HG02840 (cell line): ENCODE results near the gene CNKSR3.

Source experiments
- ATAC-seq: cut with Tn5 transposase; IDR thresholded peaks from one replicate; pipeline ENCODE4 v1.9.1; 2021; ENCODE audit warnings: mild to moderate bottlenecking, moderate library complexity, moderate number of reproducible peaks; ENCODE audit not compliant: unreplicated experiment, low FRiP score

Gene CNKSR3

DNA sequence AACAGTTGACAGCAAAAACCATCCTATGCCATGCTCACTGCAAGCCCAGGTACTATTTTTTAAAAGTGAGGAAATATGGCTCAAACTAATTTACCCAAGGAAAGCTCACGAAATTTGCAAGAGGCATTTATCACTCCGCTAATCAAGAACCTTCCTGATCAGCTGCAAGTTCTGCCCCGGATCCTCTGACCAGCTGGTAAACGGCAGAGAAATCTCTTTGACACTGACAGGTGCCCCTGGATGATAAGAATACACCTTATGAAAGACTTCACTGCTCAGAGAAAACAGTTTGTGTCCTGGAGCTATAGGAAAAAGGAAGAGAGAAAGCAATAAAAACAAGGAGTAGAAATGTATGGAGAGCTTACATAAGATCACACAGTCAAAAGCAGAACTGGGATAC lies 6.4 kb downstream of the CNKSR3 start:
- ATAC-seq = no peak

DNA sequence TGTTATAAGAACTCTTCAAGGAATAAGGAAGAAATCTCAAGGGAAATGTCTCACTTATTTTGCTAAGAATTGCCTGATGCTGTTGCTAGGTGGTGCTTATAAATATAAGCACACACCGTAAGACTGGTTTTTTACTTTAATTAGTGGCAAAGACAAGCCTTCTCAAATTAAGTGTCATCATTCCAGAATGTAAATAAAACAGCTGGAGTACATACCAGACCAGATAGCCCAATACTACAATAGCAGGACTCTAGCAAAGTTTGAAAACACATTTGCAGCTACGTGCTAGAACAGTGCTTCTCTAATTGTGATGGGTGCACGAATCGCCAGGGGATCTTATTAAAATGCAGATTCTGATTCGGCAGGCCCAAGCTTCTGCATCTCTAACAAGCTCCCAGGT lies 6.8 kb downstream of the CNKSR3 start:
- ATAC-seq = no peak

DNA sequence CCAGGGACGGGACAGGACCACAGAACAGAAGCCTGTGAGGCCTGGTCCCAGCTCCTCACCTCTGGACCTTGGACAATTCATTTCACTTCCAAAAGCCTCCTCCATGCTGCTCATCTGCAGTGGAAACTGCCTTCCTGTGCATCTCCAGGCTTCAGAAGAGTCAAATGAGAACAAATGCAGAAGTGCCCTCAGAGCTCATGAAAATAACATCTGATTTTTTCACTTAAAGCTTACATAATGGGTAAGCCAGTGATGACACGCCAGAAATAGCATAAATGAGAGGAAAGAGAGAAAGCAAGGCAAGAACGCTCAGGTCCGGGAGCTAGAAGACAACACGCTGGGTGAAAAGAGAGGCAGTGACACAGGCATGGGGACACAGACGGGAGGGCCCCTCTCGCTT lies 7.9 kb downstream of the CNKSR3 start:
- ATAC-seq = no peak

DNA sequence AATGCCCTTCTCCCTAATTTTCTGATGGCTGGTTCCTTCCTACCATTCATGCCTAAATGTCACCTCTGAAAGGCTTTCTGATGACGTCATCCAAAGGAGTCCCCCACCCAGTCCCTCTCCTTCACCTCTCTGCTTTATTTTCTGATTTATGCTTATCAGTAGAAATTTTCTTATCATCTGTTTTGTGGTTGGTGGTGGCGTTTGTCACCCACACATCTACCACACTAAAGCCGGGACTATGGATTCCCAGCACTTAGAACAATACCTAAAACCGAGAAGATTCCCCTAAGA lies 9.0 kb downstream of the CNKSR3 start:
- ATAC-seq = no peak

DNA sequence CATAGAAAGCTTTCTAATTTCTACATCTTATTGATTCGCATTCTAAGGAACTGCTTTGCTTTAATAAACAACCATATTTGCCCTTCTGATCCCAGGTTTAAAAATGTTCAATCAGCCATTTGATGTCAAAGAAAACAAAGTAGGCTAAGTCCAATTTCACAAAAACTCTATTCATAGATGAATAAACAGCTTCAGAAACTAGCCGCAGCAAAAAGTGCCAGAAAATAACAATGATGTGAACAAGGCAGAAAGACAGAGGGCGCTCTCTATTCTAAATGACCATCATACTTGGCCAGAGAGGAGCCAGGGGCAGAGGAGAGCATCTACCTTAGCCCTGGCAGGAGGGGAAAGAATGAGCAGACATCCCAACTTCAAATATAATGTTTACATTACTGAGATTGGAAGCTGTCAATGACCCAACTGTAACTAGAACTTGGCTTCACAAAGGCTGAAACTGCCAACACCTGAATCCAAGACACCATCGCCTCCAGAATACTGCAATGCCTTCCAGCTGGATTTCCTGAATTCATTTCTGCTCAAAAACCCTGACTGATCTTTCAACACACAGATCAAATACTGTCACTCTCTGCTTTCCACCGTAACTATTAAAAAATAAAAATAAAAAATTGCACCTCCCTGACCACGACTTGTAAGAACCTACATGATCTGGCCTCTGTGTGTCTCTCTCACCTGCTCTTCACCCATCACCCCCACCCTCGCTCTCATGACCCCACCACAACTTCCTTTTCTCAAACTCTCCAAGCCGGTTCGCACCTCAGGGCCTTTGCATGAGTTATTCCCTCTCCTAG lies 9.5 kb downstream of the CNKSR3 start:
- ATAC-seq = no peak

DNA sequence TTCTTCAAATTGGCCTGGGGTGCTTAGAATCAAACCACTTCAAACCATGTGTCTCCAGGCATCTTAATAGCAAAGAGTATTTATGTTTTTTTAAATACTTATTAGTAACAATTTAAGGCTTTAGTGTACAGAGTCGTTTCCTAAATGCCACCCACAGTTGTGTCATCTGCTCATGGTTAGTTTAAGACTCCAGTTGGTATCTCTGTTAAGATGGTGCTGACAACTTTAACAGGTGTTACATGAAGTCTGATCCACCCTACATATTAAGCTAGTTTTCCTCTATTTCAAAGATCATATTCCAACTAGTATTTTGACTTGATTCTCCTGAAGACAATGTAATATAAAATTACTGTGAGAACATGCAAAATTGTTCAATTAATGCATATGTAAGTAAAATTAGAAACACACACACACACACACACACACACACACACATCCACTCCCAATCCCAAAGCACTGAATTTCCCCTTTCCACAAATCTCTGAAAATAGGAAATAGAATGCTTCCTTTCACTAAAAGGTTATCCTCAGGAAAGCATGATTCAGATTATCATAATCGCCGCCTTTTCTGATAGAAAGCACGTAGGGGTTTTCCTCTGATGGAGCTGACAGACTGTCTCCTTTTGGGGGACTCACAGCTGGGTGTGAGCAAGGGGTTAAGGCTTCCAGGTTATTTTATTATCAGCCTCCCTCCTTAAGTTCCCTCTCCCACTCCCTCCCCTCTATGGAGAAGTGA lies 10.5 kb downstream of the CNKSR3 start:
- ATAC-seq = no peak

DNA sequence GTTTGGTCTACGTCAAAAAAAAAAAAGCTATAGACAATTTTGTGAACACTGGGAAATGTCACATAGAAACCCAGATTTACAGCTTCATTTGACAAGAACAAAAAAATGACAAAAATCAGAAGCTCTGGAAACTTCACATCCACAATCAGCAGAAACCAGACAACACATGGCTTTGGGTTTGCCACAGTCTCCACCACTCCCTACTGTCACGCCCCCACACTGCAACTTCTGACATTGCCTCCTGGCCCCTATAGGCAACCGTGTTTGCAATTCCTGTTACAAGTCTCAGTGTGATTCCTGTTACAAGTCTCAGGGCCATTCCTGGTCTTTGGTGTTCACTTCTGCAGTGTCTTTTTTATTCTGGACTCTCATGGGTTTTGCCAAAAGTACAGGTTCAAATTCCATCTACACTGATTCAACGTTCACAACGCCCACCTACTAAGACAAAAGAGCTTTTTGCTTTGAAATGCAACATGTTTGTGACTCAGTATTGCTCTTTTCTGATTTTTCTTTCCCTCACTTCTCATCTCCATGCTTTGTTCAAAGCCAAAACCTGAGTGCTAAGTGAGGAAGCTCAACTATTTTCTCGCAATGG lies 12.0 kb downstream of the CNKSR3 start:
- no peak for ATAC-seq

DNA sequence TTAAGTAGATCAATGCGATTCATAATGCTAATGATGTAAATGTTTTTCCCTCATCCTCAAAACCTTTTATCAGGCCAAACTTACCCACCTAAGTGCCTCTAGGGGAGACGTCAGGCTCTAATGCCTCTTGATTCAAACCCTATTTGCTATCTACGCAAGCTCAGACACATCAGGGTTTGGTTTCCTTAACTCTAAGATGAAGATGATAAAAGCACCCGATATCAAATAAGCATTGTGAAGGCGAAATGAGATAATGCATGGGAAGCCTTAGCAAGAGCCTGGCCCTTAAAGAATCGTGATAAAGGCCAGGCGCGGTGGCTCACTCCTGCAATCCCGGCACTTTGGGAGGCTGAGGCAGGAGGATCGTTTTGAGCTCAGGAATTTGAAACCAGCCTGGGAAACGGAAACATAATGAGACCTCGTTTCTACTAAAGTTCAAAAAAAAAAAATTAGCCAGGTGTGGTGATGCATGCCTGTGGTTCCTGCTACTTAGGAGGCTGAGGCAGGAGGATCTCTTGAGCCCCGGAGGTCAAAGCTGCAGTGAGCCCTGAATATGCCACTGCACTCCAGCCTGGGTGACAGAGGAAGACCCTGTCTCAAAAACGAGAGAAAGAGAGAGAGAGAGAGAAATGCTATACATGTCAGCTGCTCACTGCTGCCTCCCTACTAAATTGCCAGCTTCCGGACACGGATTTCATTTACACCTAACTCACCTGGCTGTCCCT lies 13.5 kb downstream of the CNKSR3 start:
- ATAC-seq = no peak

DNA sequence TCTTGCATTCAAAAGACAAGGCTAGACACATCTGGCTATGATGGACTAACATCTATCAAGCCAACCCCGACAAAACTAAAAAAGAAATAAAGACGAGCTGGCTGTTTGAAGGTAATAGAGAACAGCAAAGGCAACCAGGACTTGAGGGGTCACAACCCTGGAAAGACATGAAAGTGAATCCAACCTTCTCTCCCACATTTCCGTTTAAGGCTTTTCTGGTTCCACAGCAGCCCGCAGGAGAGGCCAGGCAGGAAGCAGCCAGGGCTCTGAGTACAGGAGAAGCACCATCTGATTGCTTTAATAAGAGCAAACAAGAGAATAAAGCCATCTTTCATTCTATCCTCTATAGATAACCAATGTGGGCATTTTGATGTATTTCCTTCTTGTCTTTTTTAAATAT lies 14.3 kb downstream of the CNKSR3 start:
- no peak for ATAC-seq

DNA sequence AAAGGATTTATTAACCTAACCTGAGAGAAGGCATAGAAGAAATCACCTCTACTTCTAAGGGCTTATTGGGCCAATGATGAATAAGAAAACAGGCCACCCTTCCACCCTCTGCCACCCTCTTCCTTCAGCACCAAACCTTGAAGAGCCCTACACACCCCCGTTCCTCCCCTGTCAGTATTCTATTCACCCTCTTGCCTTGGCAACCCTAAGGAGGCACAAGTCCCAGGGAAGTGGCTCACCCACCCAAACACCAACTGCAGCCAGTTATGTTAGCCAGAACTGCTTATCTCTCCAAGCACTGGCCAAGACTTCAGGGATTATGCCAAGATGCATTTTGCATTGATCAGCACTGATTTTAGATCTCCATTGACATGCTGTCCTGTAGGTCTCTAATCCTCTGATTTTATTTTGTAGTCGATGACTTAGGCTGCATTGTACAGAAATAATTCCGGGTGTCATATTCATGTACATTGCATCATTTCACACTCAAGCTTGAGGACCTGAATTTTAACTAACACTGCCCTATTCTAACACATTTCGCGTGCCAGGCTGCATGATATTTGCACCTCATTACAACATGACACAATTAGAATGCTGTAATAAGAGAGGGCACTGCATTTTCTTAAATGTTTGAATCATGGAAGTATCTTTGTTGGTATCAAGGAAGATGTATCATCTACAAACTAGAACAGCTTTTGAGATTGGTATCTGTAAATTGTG lies 15.7 kb downstream of the CNKSR3 start:
- no peak for ATAC-seq

DNA sequence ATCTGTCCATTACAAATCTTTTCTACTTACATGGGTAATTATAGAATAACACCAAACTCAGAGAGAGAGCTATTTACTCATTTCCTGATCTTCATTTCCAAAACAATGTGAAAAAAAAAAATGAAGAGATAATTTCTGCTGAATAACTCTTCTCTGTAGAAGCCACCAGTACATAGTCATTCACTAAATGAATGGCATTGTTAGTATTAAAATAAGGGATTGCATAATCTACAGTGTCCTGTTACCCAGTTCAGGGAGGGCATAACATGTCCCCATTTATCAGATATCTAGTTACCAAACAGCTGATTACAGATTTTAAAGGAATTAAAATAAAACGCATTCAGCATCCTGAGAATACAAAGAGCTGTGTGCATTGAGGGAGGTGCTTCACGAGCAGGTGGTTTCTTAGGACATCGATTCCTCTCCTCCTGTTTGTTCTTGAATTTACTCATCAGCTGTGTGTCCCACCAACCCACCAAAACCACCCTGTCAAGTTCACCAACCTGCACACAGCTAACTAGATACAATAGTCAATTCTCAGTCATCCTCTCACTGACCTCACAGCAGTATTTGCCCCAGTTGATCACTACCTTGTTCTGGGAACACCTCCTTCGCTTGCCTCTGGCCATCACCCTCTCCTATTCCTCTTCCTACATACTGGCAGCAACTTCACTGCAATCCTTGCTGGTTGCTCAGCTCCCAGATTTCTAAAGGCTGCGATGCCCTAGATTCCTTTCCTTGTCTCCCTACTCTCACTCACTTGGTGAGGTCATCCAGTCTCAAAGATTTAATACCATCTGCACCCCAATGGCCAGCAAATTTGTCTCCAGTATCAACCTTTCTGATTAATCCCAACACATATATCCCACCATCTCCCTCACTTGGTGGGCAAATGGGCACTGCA lies 18.7 kb downstream of the CNKSR3 start:
- no peak for ATAC-seq

DNA sequence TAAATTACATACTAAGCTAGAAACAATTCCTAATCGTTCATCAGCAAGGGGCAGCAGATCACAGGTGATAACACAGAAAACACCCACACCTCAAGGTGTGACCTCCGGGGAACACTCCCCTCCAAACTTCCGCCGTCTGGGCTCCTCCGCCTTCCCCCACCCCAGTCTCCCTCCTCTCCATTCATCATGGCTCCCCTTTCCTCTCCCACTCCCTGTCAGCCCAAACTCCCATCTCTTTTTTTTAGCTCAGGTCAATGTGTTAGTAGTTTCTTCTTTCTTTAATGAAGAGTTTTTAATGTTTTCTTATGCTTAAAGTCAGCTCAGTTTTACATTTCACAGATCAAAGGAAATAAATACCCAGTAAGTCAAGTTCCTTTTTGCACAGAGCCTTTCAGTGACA lies 20.7 kb downstream of the CNKSR3 start:
- no peak for ATAC-seq

DNA sequence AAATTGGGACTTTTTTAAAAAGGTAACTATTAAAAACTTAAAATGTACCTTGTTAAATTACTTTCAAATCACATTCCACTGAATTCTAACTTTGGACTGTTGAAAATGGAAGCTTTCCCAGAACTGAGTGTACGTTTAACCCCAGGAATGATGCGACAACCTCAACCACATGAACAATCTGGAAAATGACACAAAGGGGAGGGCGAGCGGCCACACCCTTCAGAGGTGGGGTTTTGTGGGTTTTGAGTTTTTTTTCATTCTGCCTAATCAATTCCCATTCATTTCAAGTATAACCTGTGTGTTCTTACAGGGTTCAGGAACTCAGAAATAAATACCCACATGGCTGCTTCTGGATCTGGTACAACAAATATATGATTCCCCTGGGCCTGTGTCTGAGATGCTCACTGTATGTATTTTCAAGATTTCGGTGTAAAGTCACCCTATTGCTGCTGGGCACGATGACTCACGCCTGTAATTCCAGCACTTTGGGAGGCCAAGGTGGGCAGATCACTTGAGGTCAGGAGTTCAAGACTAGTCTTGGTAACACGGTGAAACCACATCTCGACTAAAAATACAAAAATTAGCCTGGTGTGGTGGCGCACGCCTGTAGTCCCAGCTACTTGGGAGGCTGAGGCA lies 21.6 kb downstream of the CNKSR3 start:
- ATAC-seq = no peak

DNA sequence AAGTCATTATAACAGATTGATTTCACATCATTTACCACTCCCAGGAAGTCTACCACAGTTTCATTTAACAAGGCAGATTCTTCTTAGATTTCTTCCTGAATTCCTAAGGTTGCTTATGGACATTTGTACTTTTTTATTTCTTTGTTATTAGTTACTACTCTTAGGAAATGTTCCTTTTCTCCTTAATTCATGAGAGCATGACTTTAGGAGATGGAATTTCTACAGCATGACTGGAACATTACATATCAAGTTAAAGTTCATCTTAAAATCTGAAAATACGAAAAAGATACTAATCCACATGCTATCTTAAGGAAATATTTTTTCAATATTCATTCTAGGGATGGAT lies 22.3 kb downstream of the CNKSR3 start:
- ATAC-seq = no peak

DNA sequence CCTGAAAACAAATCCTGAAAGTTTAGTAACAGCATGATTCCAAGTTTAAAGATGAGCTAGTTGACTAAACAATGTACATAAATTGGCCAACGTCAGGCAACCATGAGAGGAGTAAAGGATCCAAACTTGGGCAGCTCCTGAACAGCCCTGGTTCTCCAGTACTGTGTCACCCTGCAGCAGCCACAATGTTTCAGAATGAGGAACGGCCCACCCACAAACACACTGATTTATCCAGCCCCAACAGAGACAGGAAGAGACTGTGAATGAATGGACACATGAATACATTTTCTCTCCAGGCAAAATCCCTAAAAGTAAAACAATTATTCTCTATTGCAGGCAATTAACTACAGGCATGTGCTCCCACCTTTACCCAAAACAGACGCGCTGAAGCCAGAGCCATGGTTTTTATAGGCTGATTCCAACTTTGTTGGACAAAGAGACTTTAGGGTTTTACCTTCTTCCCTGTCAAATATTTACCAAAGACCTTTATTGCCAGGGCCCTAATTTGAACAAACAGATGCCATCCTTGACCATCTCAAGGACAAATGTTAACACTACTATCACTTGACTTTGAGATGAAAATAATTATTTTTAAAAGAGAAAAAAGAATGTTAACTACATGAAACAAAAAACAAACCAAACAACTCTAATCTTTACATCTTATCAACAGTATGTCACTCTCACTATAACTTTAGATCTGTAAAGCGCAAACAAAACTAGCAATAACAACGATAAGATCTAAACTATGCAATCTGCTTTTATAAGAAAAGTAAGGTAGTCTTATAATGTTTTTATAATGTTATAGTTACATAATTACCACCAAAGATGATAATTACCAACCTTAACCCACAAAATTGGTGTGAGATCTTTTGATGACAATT lies 22.9 kb downstream of the CNKSR3 start:
- ATAC-seq = no peak

DNA sequence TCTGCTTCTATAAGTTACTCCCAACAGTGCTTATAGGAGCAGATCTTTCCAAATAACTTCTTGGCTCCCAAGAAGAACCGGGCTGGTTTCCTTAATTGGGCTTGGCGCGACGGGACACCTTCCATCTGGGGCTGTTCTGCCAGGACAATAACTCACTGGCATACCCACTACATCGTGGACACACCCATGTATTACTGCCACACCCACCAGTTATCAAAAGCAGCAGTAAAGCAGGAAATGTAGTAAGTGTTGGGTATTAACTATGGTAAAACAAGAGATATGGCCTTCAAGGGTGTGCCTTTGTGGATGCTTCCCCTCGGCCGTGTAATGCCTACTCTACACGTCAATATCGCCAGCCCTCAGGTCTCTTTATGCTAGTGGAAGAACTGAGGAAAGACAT lies 24.7 kb downstream of the CNKSR3 start:
- ATAC-seq = no peak

DNA sequence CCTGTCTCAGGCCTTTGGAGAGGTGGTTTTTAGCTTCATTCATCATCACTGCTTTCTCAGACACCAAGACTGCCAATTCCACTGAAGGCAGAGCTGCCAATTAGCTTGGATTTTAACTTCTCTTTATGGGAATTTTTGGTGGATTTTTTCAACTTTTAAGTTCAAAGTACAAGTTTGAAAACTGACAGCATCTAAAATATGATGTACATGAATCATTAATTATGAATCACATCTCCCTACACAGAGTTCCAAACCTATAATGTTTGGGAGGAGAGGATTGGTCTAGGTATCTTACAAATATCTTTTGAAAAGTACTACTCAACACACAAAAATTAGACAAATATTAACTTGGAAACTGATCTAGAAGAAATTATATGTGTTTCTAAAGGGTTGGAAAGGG lies 25.5 kb downstream of the CNKSR3 start:
- ATAC-seq = no peak

DNA sequence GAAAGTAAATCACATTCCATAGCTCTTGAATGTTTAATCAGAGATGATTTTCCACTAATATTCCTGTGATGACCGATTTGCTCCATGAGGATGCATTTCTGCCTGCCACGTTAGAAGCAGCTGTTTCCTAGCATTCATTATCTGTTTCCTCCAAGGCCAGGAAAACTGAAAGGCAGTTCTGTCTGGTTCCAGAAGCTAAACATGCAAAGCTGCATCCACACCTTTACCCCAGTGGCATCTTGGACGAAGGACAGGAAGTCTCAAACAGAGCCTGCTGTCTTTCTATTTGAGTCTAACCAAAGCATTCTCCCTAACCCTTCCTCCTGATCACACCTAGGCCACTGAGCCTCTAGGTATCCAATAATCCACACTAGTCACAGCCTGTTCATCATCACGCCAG lies 27.6 kb downstream of the CNKSR3 start:
- no peak for ATAC-seq
